Measurements from ENCODE around the gene GAS7.

DNA sequence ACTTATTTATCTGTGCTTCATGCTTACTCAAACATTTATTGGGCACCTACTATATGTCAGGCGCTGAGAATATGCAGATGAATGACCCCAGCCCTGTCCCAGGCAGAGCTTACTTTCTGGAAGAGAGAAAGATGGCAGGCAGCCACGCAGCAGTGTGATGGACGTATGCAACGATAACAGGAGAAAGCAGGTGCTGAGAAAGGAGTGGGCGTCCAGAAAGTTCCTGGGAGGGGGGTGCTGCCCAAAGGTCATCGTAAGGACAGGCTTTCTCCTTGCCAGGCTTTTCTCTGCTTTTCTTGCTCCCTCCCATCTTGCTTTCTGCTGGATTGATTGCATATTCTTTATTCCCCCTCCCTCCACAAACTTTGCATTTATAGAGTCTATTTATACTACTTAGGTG, 124.5 kb downstream of the GAS7 start:
- TF ChIP-seq POLR2A (IDR thresholded peaks at IDR 0.05) = no peak
- TF ChIP-seq, protein P1, sequence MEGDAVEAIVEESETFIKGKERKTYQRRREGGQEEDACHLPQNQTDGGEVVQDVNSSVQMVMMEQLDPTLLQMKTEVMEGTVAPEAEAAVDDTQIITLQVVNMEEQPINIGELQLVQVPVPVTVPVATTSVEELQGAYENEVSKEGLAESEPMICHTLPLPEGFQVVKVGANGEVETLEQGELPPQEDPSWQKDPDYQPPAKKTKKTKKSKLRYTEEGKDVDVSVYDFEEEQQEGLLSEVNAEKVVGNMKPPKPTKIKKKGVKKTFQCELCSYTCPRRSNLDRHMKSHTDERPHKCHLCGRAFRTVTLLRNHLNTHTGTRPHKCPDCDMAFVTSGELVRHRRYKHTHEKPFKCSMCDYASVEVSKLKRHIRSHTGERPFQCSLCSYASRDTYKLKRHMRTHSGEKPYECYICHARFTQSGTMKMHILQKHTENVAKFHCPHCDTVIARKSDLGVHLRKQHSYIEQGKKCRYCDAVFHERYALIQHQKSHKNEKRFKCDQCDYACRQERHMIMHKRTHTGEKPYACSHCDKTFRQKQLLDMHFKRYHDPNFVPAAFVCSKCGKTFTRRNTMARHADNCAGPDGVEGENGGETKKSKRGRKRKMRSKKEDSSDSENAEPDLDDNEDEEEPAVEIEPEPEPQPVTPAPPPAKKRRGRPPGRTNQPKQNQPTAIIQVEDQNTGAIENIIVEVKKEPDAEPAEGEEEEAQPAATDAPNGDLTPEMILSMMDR (IDR thresholded peaks at IDR 0.05) = no peak
- TF ChIP-seq POLR2AphosphoS5 (IDR thresholded peaks at IDR 0.05) = no peak

All from prostate gland (tissue), 2 donors.